GM13977 (cell line): Measurements from ENCODE around the gene DPP4.
"Not testable (repeated sequence)": the region's sequence is repeated elsewhere in the genome, so short reads cannot be mapped to it uniquely, and the experiment has no call there.

Experiments
- DNase-seq: peaks from one replicate; pipeline ENCODE4 v3.0.0; 2012; ENCODE audit warnings: low spot score
- CTCF ChIP-seq: IDR thresholded peaks from 2 replicates; pipeline ENCODE4 v1.5.1; 2012; ENCODE audit warnings: mild to moderate bottlenecking, control low read depth; ENCODE audit not compliant: insufficient read depth; ENCODE audit errors: extremely low read depth, missing control alignments
- in situ Hi-C: fragments of 300-500 bp; cut with MboI; formaldehyde crosslinking; loops from one replicate; pipeline ENCODE4 v1.12.0; 2022; ENCODE audit warnings: low sequenced_read_pairs, low pct_unique_long_range_greater_than_20kb, mixed read lengths, inconsistent platforms; ENCODE audit not compliant: unreplicated experiment

The DPP4 gene

GRCh38 chr2:162050513-162050961 lies 23.5 kb downstream of the DPP4 start:
- no peak for DNase-seq
- in situ Hi-C loops: no loop called here
- no peak for TF ChIP-seq CTCF

GRCh38 chr2:162049089-162049488 lies 24.9 kb downstream of the DPP4 start:
- in situ Hi-C loops, DNase-seq: not testable (repeated sequence)

GRCh38 chr2:162044586-162044985 lies 29.4 kb downstream of the DPP4 start:
- DNase-seq: no peak
- in situ Hi-C loops: no loop called here
- no peak for TF ChIP-seq CTCF

DNA sequence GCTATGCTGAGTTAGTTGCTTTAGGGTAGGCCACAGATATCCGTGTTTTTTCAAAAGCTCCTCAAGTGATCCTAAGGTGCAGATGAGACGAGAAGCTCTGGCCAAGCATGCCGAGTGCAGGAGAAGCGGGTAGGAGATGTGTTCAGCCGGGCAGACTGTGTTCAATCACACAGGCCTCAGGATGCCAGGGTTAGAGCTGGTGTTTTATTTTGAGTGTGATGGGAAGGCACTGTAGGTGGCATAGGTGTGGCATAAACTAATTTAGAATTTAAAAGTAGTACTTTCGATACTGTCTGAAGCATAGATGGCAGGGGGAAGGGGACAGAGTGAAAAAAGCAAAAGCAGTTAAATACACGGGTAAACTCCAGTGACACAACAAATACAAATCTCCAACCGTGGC lies 30.9 kb downstream of the DPP4 start:
- no peak for TF ChIP-seq CTCF
- DNase-seq: no peak
- in situ Hi-C loops: no loop called here

- TF ChIP-seq CTCF: no peak
- in situ Hi-C loops: no loop called here
- DNase-seq: no peak
Observed at GRCh38 chr2:162041485-162041884, 32.5 kb downstream of the DPP4 start.

DNA sequence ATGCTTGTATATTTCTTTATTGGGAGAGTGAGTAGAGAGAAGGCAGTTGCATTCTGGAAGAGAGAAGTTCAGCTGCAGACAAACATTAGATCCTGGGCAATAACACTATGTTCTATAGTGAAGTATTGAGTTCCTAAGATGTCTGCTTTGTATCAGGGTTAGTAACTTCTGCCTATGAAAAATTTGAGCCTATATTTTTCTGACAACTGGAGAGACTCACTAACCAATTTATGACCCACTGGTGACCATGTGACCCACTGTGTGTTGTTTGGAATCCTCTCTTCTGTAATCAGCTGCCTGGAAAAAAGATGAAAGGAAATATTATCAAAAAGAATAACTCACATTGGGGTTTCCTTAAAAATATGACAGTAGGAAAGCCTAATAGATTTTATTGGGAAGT lies 35.3 kb downstream of the DPP4 start:
- DNase-seq: no peak
- in situ Hi-C loops: no loop called here
- TF ChIP-seq CTCF: no peak

GRCh38 chr2:162037886-162038285 lies 36.1 kb downstream of the DPP4 start:
- no peak for DNase-seq
- in situ Hi-C loops: no loop called here
- TF ChIP-seq CTCF: no peak
